GM18505 (cell line): Measurements from ENCODE around the gene SLC12A7.
A peak's percentile ranks its signal among the peaks of the same experiment; 100 is the strongest.
"Not testable (repeated sequence)": the region's sequence is repeated elsewhere in the genome, so short reads cannot be mapped to it uniquely, and the experiment has no call there.

Source experiments
- ATAC-seq: cut with Tn5 transposase; IDR thresholded peaks from one replicate; pipeline ENCODE4 v1.9.1; 2021; ENCODE audit not compliant: unreplicated experiment
- POLR2A ChIP-seq: IDR thresholded peaks from 4 replicates; pipeline ENCODE4 v1.6.1; 2011; ENCODE audit warnings: borderline replicate concordance; ENCODE audit not compliant: insufficient read depth, insufficient read length; ENCODE audit errors: extremely low read depth

SLC12A7 gene

GRCh38 chr5:1137567-1138444, 25.9 kb upstream of the SLC12A7 start:
- TF ChIP-seq POLR2A, result no peak
- no peak for ATAC-seq

GRCh38 chr5:1136814-1137213, 25.0 kb upstream of the SLC12A7 start:
- no peak for TF ChIP-seq POLR2A
- no peak for ATAC-seq

- ATAC-seq, result no peak
- no peak for TF ChIP-seq POLR2A
Observed at GRCh38 chr5:1135696-1136525, 24.0 kb upstream of the SLC12A7 start.

GRCh38 chr5:1134478-1134877, 22.6 kb upstream of the SLC12A7 start:
- ATAC-seq, result peak; percentile 75
- no peak for TF ChIP-seq POLR2A

- ATAC-seq, result peak; percentile 34
- TF ChIP-seq POLR2A, result no peak
Observed at GRCh38 chr5:1133510-1134201, 21.8 kb upstream of the SLC12A7 start.

- TF ChIP-seq POLR2A, result no peak
- ATAC-seq, result no peak
Observed at GRCh38 chr5:1133108-1133507, 21.2 kb upstream of the SLC12A7 start.

- TF ChIP-seq POLR2A, result no peak
- ATAC-seq, result no peak
Observed at GRCh38 chr5:1132570-1132969, 20.7 kb upstream of the SLC12A7 start.

GRCh38 chr5:1131726-1132125, 19.9 kb upstream of the SLC12A7 start:
- no peak for ATAC-seq
- TF ChIP-seq POLR2A, result no peak

- no peak for TF ChIP-seq POLR2A
- ATAC-seq, result no peak
Observed at GRCh38 chr5:1131191-1131621, 19.3 kb upstream of the SLC12A7 start.

- ATAC-seq, result no peak
- TF ChIP-seq POLR2A, result no peak
Observed at GRCh38 chr5:1130218-1130946, 18.5 kb upstream of the SLC12A7 start.

GRCh38 chr5:1129711-1130055, 17.8 kb upstream of the SLC12A7 start:
- TF ChIP-seq POLR2A, result no peak
- ATAC-seq, result no peak

GRCh38 chr5:1128977-1129710, 17.3 kb upstream of the SLC12A7 start:
- TF ChIP-seq POLR2A, result no peak
- no peak for ATAC-seq

- ATAC-seq, result no peak
- no peak for TF ChIP-seq POLR2A
Observed at GRCh38 chr5:1127959-1128785, 16.3 kb upstream of the SLC12A7 start.

- ATAC-seq, result not testable (repeated sequence)
Observed at GRCh38 chr5:1125695-1126094, 13.8 kb upstream of the SLC12A7 start.
